H1 (cell line): ENCODE results near the gene CCDC183. TPM values are rescaled to one million over a fixed set of nuclear protein-coding genes. Genes with fewer than 3 reads are reported as not detected.

Experiments used
- CTCF ChIA-PET: fragments of 300-600 bp; sonication (Branson Sonifier 250); formaldehyde crosslinking; loops from one replicate; lab custom pipeline; 2021; ENCODE audit not compliant: partially characterized antibody; lab: Charles Lee
- POLR2A ChIA-PET: fragments of 300-600 bp; sonication (Branson Sonifier 250); formaldehyde crosslinking; loops from one replicate; lab custom pipeline; 2021; ENCODE audit warnings: inconsistent platforms; ENCODE audit not compliant: partially characterized antibody; lab: Charles Lee
- DNase-seq, 2 experiments: peaks; one replicate each; pipeline versions ENCODE4 v3.0.0 to v3.0.0-alpha.2; 2010 to 2022; ENCODE audit warnings: low spot score in 2 of 2, low read depth in 1 of 2, mixed read lengths in 1 of 2
- FAIRE-seq: peaks from 2 replicates; lab custom pipeline; 2011; peaks lifted over from hg19 to GRCh38; lab: Jason Lieb, UNC
- H2AFZ ChIP-seq: 2 replicates; pipeline ENCODE4 v1.8.1; 2012; ENCODE audit warnings: low read length, inconsistent platforms
- H2AK5ac ChIP-seq: 2 replicates; pipeline ENCODE4 v1.6.1; 2013; ENCODE audit warnings: low read depth, low read length
- H2BK120ac ChIP-seq: replicated peaks from 2 replicates; pipeline ENCODE3; 2013; ENCODE audit warnings: low read depth, low read length, inconsistent platforms
- H2BK12ac ChIP-seq: 2 replicates; pipeline ENCODE4 v1.6.1; 2013; ENCODE audit warnings: low read depth, low read length
- H2BK15ac ChIP-seq: 2 replicates; pipeline ENCODE4 v1.6.1; 2013; ENCODE audit warnings: low read length
- H2BK20ac ChIP-seq: 2 replicates; pipeline ENCODE4 v1.6.1; 2013; ENCODE audit warnings: low read length
- H2BK5ac ChIP-seq: 2 replicates; pipeline ENCODE4 v1.6.1; 2013; ENCODE audit warnings: low read depth, low read length
- H3K14ac ChIP-seq: 2 replicates; pipeline ENCODE4 v1.6.1; 2013; ENCODE audit warnings: inconsistent platforms; ENCODE audit not compliant: insufficient read length
- H3K18ac ChIP-seq: 2 replicates; pipeline ENCODE4 v1.6.1; 2013; ENCODE audit warnings: low read length; ENCODE audit errors: extremely low read depth
- H3K23ac ChIP-seq: 2 replicates; pipeline ENCODE4 v1.6.1; 2013; ENCODE audit warnings: inconsistent platforms; ENCODE audit not compliant: insufficient read length
- H3K23me2 ChIP-seq: 2 replicates; pipeline ENCODE4 v1.6.1; 2013; ENCODE audit warnings: low read depth, low read length
- H3K27ac ChIP-seq: 2 replicates; pipeline ENCODE4 v1.6.1; 2011; ENCODE audit warnings: low read depth, low read length, inconsistent platforms
- H3K27me3 ChIP-seq, 4 experiments: replicated peaks in 1 of 4; 1 replicate in 1 of 4; 2 replicates in 3 of 4; pipeline versions ENCODE4 v1.6.1 to v1.8.1; 2011 to 2013; ENCODE audit warnings: low read length in 3 of 4, mild to moderate bottlenecking in 3 of 4, inconsistent platforms in 2 of 4, mixed read lengths in 2 of 4, moderate library complexity in 1 of 4; ENCODE audit not compliant: control insufficient read depth in 3 of 4, insufficient read depth in 3 of 4; ENCODE audit errors: extremely low read depth in 1 of 4
- H3K36me3 ChIP-seq, 4 experiments: 2 replicates each; pipeline versions ENCODE4 v1.6.1 to v1.8.1; 2011 to 2013; ENCODE audit warnings: mild to moderate bottlenecking in 4 of 4, low read length in 3 of 4, moderate library complexity in 2 of 4, control low read depth in 1 of 4, inconsistent platforms in 1 of 4; ENCODE audit not compliant: insufficient read depth in 4 of 4, control insufficient read depth in 2 of 4
- H3K4ac ChIP-seq: replicated peaks from 2 replicates; pipeline ENCODE3; 2013; ENCODE audit warnings: low read length, low read depth, mixed read lengths, inconsistent platforms; ENCODE audit not compliant: insufficient read length
- H3K4me1 ChIP-seq, 4 experiments: replicated peaks in 1 of 4; 1 replicate in 1 of 4; 2 replicates in 3 of 4; pipeline versions ENCODE4 v1.6.1 to v1.8.1; 2011 to 2013; ENCODE audit warnings: low read length in 3 of 4, inconsistent platforms in 2 of 4, mixed read lengths in 1 of 4; ENCODE audit not compliant: insufficient read depth in 4 of 4, control insufficient read depth in 3 of 4
- H3K4me2 ChIP-seq, 2 experiments: 2 replicates each; pipeline versions ENCODE4 v1.6.1 to v1.8.1; 2011 to 2013; ENCODE audit warnings: low read depth in 2 of 2, low read length in 2 of 2, control low read depth in 1 of 2, inconsistent platforms in 1 of 2, mild to moderate bottlenecking in 1 of 2; ENCODE audit not compliant: insufficient read depth in 1 of 2
- H3K4me3 ChIP-seq, 4 experiments: fragments of 200-600, 300-600 bp in 1 of 4; sonication (generic), shearing (Covaris generic), sonication (Bioruptor Twin) in 1 of 4; 2 replicates each; pipeline versions ENCODE4 v1.5.1 to v1.8.1; 2011 to 2016; ENCODE audit warnings: low read length in 4 of 4, low read depth in 3 of 4, control low read depth in 2 of 4, inconsistent platforms in 2 of 4, mild to moderate bottlenecking in 2 of 4, mixed read lengths in 1 of 4, moderate library complexity in 1 of 4; ENCODE audit not compliant: insufficient read depth in 2 of 4; ENCODE audit errors: extremely low read depth in 1 of 4
- H3K56ac ChIP-seq: replicated peaks from 2 replicates; pipeline ENCODE3; 2013; ENCODE audit warnings: low read depth, mild to moderate bottlenecking, mixed read lengths, low read length, inconsistent platforms; ENCODE audit not compliant: insufficient read length
- H3K79me1 ChIP-seq: 2 replicates; pipeline ENCODE4 v1.6.1; 2013; ENCODE audit warnings: low read depth, low read length, control low read depth
- H3K79me2 ChIP-seq, 2 experiments: 2 replicates each; pipeline versions ENCODE4 v1.6.1 to v1.8.1; 2012 to 2013; ENCODE audit warnings: low read length in 2 of 2, mild to moderate bottlenecking in 2 of 2, inconsistent platforms in 1 of 2; ENCODE audit not compliant: insufficient read depth in 2 of 2, control insufficient read depth in 1 of 2
- H3K9ac ChIP-seq, 4 experiments: replicated peaks in 1 of 4; 1 replicate in 1 of 4; 2 replicates in 3 of 4; pipeline versions ENCODE4 v1.6.1 to v1.8.1; 2011 to 2013; ENCODE audit warnings: low read depth in 3 of 4, low read length in 3 of 4, control low read depth in 2 of 4, mild to moderate bottlenecking in 2 of 4, moderate library complexity in 2 of 4, inconsistent platforms in 1 of 4; ENCODE audit errors: extremely low read depth in 1 of 4
- H3K9me3 ChIP-seq, 2 experiments: 2 replicates each; pipeline versions ENCODE4 v1.6.1 to v1.8.1; 2012 to 2013; ENCODE audit warnings: mild to moderate bottlenecking in 2 of 2, moderate library complexity in 2 of 2, control low read depth in 1 of 2, inconsistent platforms in 1 of 2, low read depth in 1 of 2, low read length in 1 of 2, mixed read lengths in 1 of 2; ENCODE audit not compliant: insufficient read depth in 2 of 2
- H4K20me1 ChIP-seq, 2 experiments: replicated peaks in 1 of 2; 2 replicates each; pipeline versions ENCODE3 to v1.8.1; 2011 to 2013; ENCODE audit warnings: inconsistent platforms in 2 of 2, low read length in 2 of 2, mild to moderate bottlenecking in 1 of 2; ENCODE audit not compliant: insufficient read depth in 2 of 2, control insufficient read depth in 1 of 2
- H4K5ac ChIP-seq: 2 replicates; pipeline ENCODE4 v1.6.1; 2013; ENCODE audit warnings: low read length, low read depth, mixed read lengths, inconsistent platforms; ENCODE audit not compliant: insufficient read length
- H4K8ac ChIP-seq: 2 replicates; pipeline ENCODE4 v1.8.0; 2013; ENCODE audit warnings: mild to moderate bottlenecking, moderate library complexity, low read length, inconsistent platforms; ENCODE audit not compliant: insufficient read depth; ENCODE audit errors: extremely low read depth
- H4K91ac ChIP-seq: replicated peaks from 2 replicates; pipeline ENCODE3; 2013; ENCODE audit warnings: low read length, mixed read lengths, inconsistent platforms; ENCODE audit not compliant: insufficient read length
- GABPA ChIP-seq: IDR thresholded peaks from 2 replicates; pipeline ENCODE4 v1.6.1; 2011; ENCODE audit warnings: mild to moderate bottlenecking, low read length, moderate library complexity, borderline replicate concordance; ENCODE audit not compliant: insufficient read depth
- KDM5A ChIP-seq: fragments of 200-600 bp; IDR thresholded peaks from 2 replicates; pipeline ENCODE4 v1.7.1; 2012; ENCODE audit warnings: mild to moderate bottlenecking, low read length, inconsistent platforms, mixed read lengths
- MAFK ChIP-seq: IDR thresholded peaks from 2 replicates; pipeline ENCODE4 v1.6.1; 2012; ENCODE audit warnings: low read depth, mild to moderate bottlenecking, improper control_type of control experiment, low read length
- POLR2AphosphoS5 ChIP-seq: IDR thresholded peaks from 2 replicates; pipeline ENCODE4 v1.6.1; 2011; ENCODE audit warnings: low read depth, low read length
- SAP30 ChIP-seq: fragments of 300-600 bp; sonication (generic); IDR thresholded peaks from 2 replicates; pipeline ENCODE4 v1.7.1; 2012; ENCODE audit warnings: low read length, moderate library complexity, mild to moderate bottlenecking, inconsistent platforms; ENCODE audit not compliant: insufficient read depth, insufficient replicate concordance
- SIN3A ChIP-seq, 2 experiments: IDR thresholded peaks in 1 of 2; conservative IDR thresholded peaks in 1 of 2; 2 replicates each; pipeline ENCODE4 v1.6.1; 2011 to 2012; ENCODE audit warnings: low read length in 2 of 2, improper control_type of control experiment in 1 of 2, low read depth in 1 of 2, mild to moderate bottlenecking in 1 of 2
- TAF1 ChIP-seq: IDR thresholded peaks from 2 replicates; pipeline ENCODE4 v1.6.1; 2011; ENCODE audit warnings: mild to moderate bottlenecking, low read depth, low read length
- TCF12 ChIP-seq: IDR thresholded peaks from 2 replicates; pipeline ENCODE4 v1.6.1; 2011; ENCODE audit warnings: low read depth, mild to moderate bottlenecking, low read length
- WGBS, 2 experiments: shearing (Covaris generic) in 1 of 2; methylation state at CpG; one replicate each; pipeline versions ENCODE4 v1.1.6 to v1.1.7; 2013 to 2015; ENCODE audit warnings: low lambda C conversion rate in 2 of 2, mixed read lengths in 2 of 2, inconsistent platforms in 1 of 2, low coverage in 1 of 2, missing lambda C conversion rate in 1 of 2; ENCODE audit not compliant: insufficient replicate concordance in 2 of 2, insufficient coverage in 1 of 2, insufficient read length in 1 of 2; ENCODE audit errors: extremely low coverage in 1 of 2, missing lambda C conversion rate in 1 of 2; 5-methylcytosine and 5-hydroxymethylcytosine counted together
- polyA plus RNA-seq, 7 experiments: library from polyadenylated mRNA; depleted of rRNA in 3 of 7; stranded (reverse) in 5 of 7; unstranded in 2 of 7; fragments of >200 nt in 5 of 7; fragments of 200-250 nt in 2 of 7; gene quantifications; 1 replicate in 5 of 7; 2 replicates in 1 of 7; 4 replicates in 1 of 7; pipeline versions ENCODE4 v1.2.1 to v1.2.3, GENCODE V29; 2011 to 2013; ENCODE audit warnings: missing spikeins in 2 of 7, mixed read lengths in 2 of 7
- total RNA-seq: library from RNA; stranded (reverse); fragmentation: NEBNext Ultra II Directional; extraction: Animal tissue kit (Norgen Biotek cat#: 25700); gene quantifications from 2 replicates; pipeline ENCODE4 v1.2.1, GENCODE V29; 2021
- TF ChIP-seq, protein P1 (sequence below): IDR thresholded peaks from 2 replicates; pipeline ENCODE4 v1.6.1; 2011; ENCODE audit warnings: low read length, improper control_type of control experiment
- TF ChIP-seq, protein P2 (sequence below): IDR thresholded peaks from 2 replicates; pipeline ENCODE4 v1.6.1; 2012; ENCODE audit warnings: inconsistent platforms
- TF ChIP-seq, protein P3 (sequence below): IDR thresholded peaks from 2 replicates; pipeline ENCODE4 v1.6.1; 2012; ENCODE audit warnings: inconsistent platforms

CCDC183 gene
- total and polyA plus RNA-seq, 2 of the 8 experiments (the other 6 are each of a cell fraction or from before 2014, with no cell fraction given) = 0.51 to 1.6 TPM

DNA sequence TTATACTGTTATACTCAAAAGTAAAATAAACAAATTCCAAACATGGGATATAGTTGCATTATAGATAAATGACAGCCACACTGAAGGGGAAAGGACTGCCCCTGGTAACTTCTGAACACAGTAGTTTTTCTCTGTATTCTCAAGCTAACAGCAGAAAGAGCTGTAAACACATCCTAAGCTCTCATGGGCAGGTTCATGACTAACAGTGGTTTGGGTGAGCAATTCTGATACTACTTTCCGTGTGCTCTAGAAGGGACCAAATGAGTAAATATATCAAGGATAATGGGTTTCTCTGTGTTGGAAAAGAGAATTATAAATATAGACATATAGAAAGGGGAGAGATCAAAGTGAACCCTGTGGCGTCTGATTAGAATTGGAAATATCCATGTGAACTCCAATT is 45.6 kb upstream of the CCDC183 start:
- Histone ChIP-seq H3K36me3 (no peaks in the 10 kb centered on the region), H3K4me3 (no peak overlapping the region), H2AFZ (no peak overlapping the region), H3K18ac (no peak overlapping the region), H2AK5ac (no peak overlapping the region), H2BK12ac (no peak overlapping the region), H4K20me1 (no peaks in the 10 kb centered on the region), H4K5ac (no peak overlapping the region), H3K9ac (no peak overlapping the region), H2BK15ac (no peak overlapping the region), H3K23ac (no peak overlapping the region), H4K91ac (no peak overlapping the region), H4K8ac (no peak overlapping the region), H3K9me3 (peaks cover 3 to 6% of the 10 kb centered on the region in 2 experiments; a peak in 1 of 4 replicates), H3K23me2 (no peaks in the 10 kb centered on the region; the same call in 1 of the 2 replicates), H3K27ac (no peak overlapping the region), H3K79me1 (no peaks in the 10 kb centered on the region), H3K4ac (no peak overlapping the region), H3K4me2 (no peak overlapping the region), H2BK20ac (no peak overlapping the region), H3K56ac (no peak overlapping the region), H3K79me2 (no peaks in the 10 kb centered on the region), H3K4me1 (peaks cover 0 to 2% (median 0%) of the 10 kb centered on the region in 4 experiments; a peak in 2 of 7 replicates), H3K27me3 (no peaks in the 10 kb centered on the region), H2BK5ac (no peak overlapping the region), H2BK120ac (no peak overlapping the region), H3K14ac (no peak overlapping the region)
- TF ChIP-seq MAFK (no peak), GABPA (no peak), TCF12 (no peak), SAP30 (no peak), POLR2AphosphoS5 (no peak), TAF1 (no peak), SIN3A (conservative IDR thresholded peaks at IDR 0.05 in 1 of 2, IDR thresholded peaks at IDR 0.05 in 1 of 2; ENCODE audit: low read depth in 1 of 2, low read length in 2 of 2) (no peak), KDM5A (no peak)
- TF ChIP-seq, protein P1, sequence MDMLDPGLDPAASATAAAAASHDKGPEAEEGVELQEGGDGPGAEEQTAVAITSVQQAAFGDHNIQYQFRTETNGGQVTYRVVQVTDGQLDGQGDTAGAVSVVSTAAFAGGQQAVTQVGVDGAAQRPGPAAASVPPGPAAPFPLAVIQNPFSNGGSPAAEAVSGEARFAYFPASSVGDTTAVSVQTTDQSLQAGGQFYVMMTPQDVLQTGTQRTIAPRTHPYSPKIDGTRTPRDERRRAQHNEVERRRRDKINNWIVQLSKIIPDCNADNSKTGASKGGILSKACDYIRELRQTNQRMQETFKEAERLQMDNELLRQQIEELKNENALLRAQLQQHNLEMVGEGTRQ = no peak
- TF ChIP-seq, protein P2, sequence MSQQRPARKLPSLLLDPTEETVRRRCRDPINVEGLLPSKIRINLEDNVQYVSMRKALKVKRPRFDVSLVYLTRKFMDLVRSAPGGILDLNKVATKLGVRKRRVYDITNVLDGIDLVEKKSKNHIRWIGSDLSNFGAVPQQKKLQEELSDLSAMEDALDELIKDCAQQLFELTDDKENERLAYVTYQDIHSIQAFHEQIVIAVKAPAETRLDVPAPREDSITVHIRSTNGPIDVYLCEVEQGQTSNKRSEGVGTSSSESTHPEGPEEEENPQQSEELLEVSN = no peak
- TF ChIP-seq, protein P3, sequence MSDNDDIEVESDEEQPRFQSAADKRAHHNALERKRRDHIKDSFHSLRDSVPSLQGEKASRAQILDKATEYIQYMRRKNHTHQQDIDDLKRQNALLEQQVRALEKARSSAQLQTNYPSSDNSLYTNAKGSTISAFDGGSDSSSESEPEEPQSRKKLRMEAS = no peak
- no peak for DNase-seq
- no peak for FAIRE-seq
- 86% methylated on average over 2 of the region's 2 CpGs; no CpG with 5 or more reads in 1 of the 2 experiments for WGBS, 2 experiments
- POLR2A ChIA-PET = interaction anchor here (1.5 to 11.7 kb wide), 2 partner anchors 9 to 21 kb away, joined by 4 to 137 read pairs; no protein-coding TSS in a partner anchor
- CTCF ChIA-PET = interaction anchor here (0.6 to 2.7 kb wide), 7 partner anchors 7 to 388 kb away, joined by 3 to 9 read pairs (median 4); partner anchors contain the start of genes AJM1 and LCN8
